B cell (primary cell): ENCODE measurements around the gene KCTD12. TPM values are rescaled to one million over a fixed set of nuclear protein-coding genes. Genes with fewer than 3 reads are reported as not detected.

Experiments
- ATAC-seq: fragments of 200-7000 bp; cut with Tn5 transposase; one replicate; pipeline ENCODE4 v1.10.0; 2021; ENCODE audit warnings: low read depth, mild to moderate bottlenecking, moderate number of reproducible peaks, moderate library complexity
- CTCF ChIA-PET: fragments of 350-600 bp; sonication (Branson Sonifier 250); formaldehyde crosslinking; loops from one replicate; lab custom pipeline; 2021; ENCODE audit warnings: antibody characterized with exemption, inconsistent platforms; lab: Charles Lee
- POLR2A ChIA-PET: fragments of 350-600 bp; sonication (Branson Sonifier 250); formaldehyde crosslinking; loops from one replicate; lab custom pipeline; 2021; ENCODE audit warnings: antibody characterized with exemption; lab: Charles Lee
- DNase-seq: peaks from one replicate; pipeline ENCODE4 v3.0.0; 2013
- H2AFZ ChIP-seq: 2 replicates; pipeline ENCODE4 v1.6.1; 2012; ENCODE audit warnings: mild to moderate bottlenecking, low read depth, low read length; ENCODE audit not compliant: insufficient read depth, poor library complexity, severe bottlenecking
- H3K27ac ChIP-seq, 2 donors: 1 replicate in 1 of 2; 2 replicates in 1 of 2; pipeline ENCODE4 v1.5.1; 2012 to 2013; ENCODE audit warnings: low read length in 2 of 2, mild to moderate bottlenecking in 2 of 2, moderate library complexity in 1 of 2
- H3K27me3 ChIP-seq, 4 experiments: fragments of 200-600 bp in 1 of 4; sonication (generic) in 1 of 4; replicated peaks in 1 of 4; 1 replicate in 2 of 4; 2 replicates in 2 of 4; pipeline versions ENCODE4 v1.6.1 to v1.7.0; 2013 to 2016; ENCODE audit warnings: low read length in 3 of 4, mild to moderate bottlenecking in 2 of 4, mixed read lengths in 1 of 4, moderate library complexity in 1 of 4; ENCODE audit not compliant: insufficient read depth in 4 of 4, control insufficient read depth in 3 of 4; ENCODE audit errors: control extremely low read depth in 1 of 4
- H3K36me3 ChIP-seq, 2 experiments: replicated peaks in 1 of 2; 1 replicate in 1 of 2; 2 replicates in 1 of 2; pipeline versions ENCODE4 v1.6.1 to v1.7.1; 2013; ENCODE audit warnings: low read length in 1 of 2; ENCODE audit not compliant: insufficient read depth in 2 of 2, control insufficient read depth in 1 of 2; ENCODE audit errors: control extremely low read depth in 1 of 2, extremely low read depth in 1 of 2
- H3K4me1 ChIP-seq, 2 donors: fragments of 200-600 bp in 1 of 2; sonication (generic) in 1 of 2; 1 replicate in 1 of 2; 2 replicates in 1 of 2; pipeline versions ENCODE4 v1.5.1 to v1.6.1; 2013 to 2017; ENCODE audit warnings: low read length in 2 of 2; ENCODE audit not compliant: control insufficient read depth in 2 of 2, insufficient read depth in 2 of 2
- H3K4me2 ChIP-seq: replicated peaks from 2 replicates; pipeline ENCODE3; 2012; ENCODE audit warnings: mild to moderate bottlenecking, low read depth, low read length; ENCODE audit not compliant: poor library complexity, severe bottlenecking
- H3K4me3 ChIP-seq, 5 experiments: fragments of 200-600 bp in 1 of 5; sonication (generic) in 1 of 5; 1 replicate in 3 of 5; 2 replicates in 2 of 5; pipeline versions ENCODE4 v1.5.1 to v1.7.0; 2011 to 2016; ENCODE audit warnings: low read length in 4 of 5, mild to moderate bottlenecking in 4 of 5, low read depth in 2 of 5, control low read depth in 1 of 5, moderate library complexity in 1 of 5; ENCODE audit not compliant: insufficient read depth in 1 of 5; ENCODE audit errors: control extremely low read depth in 1 of 5, extremely low read depth in 1 of 5
- H3K79me2 ChIP-seq: fragments of 200-600 bp; sonication (generic); one replicate; pipeline ENCODE4 v1.6.0; 2016; ENCODE audit warnings: low read length; ENCODE audit not compliant: control insufficient read depth, insufficient read depth
- H3K9ac ChIP-seq: fragments of 200-600 bp; sonication (generic); 2 replicates; pipeline ENCODE4 v1.6.1; 2017; ENCODE audit warnings: mild to moderate bottlenecking, low read length, moderate library complexity
- H3K9me3 ChIP-seq, 3 donors: one replicate each; pipeline versions ENCODE4 v1.6.1 to v1.7.1; 2013; ENCODE audit warnings: low read length in 2 of 3; ENCODE audit not compliant: control insufficient read depth in 2 of 3, insufficient read depth in 1 of 3; ENCODE audit errors: control extremely low read depth in 1 of 3
- H4K20me1 ChIP-seq: 2 replicates; pipeline ENCODE4 v1.6.0; 2012; ENCODE audit warnings: mild to moderate bottlenecking, low read length; ENCODE audit not compliant: insufficient read depth, control insufficient read depth, poor library complexity, severe bottlenecking
- H3K27ac Mint-ChIP-seq: one replicate; pipeline ENCODE4 v1.8.0; 2021; ENCODE audit warnings: mixed read lengths
- H3K27me3 Mint-ChIP-seq: one replicate; pipeline ENCODE4 v1.8.0; 2021; ENCODE audit warnings: mixed read lengths
- H3K4me1 Mint-ChIP-seq: one replicate; pipeline ENCODE4 v1.8.0; 2021; ENCODE audit warnings: mixed read lengths
- H3K4me3 Mint-ChIP-seq: one replicate; pipeline ENCODE4 v1.8.0; 2021; ENCODE audit warnings: mixed read lengths
- H3K9me3 Mint-ChIP-seq: one replicate; pipeline ENCODE4 v1.8.0; 2022; ENCODE audit warnings: mixed read lengths; ENCODE audit not compliant: insufficient read depth
- CTCF ChIP-seq: fragments of 200-600 bp; IDR thresholded peaks from one replicate; pipeline ENCODE4 v1.8.0; 2022; ENCODE audit warnings: antibody characterized with exemption, mild to moderate bottlenecking
- EZH2 ChIP-seq: IDR thresholded peaks from 2 replicates; pipeline ENCODE4 v1.6.1; 2012; ENCODE audit warnings: borderline replicate concordance, low read depth, mild to moderate bottlenecking, moderate library complexity, low read length; ENCODE audit not compliant: insufficient read depth, poor library complexity, severe bottlenecking
- WGBS: methylation state at CpG from one replicate; pipeline ENCODE4 v1.1.5; 2013; ENCODE audit warnings: missing lambda C conversion rate; ENCODE audit not compliant: insufficient coverage; 5-methylcytosine and 5-hydroxymethylcytosine counted together
- intact Hi-C: fragments of 100-400 bp; cut with micrococcal nuclease; formaldehyde crosslinking; loops from one replicate; pipeline ENCODE4 v1.10.0; 2022
- polyA plus RNA-seq: library from polyadenylated mRNA; depleted of rRNA; stranded (reverse); fragments of >200 nt; gene quantifications from 2 replicates; pipeline ENCODE4 v1.2.3, GENCODE V29; 2012
- total RNA-seq, 2 donors: library from RNA; stranded (reverse); fragments of 120-200 nt in 1 of 2; gene quantifications; 1 replicate in 1 of 2; 2 replicates in 1 of 2; pipeline versions ENCODE4 v1.2.3 to v1.2.4, GENCODE V29; 2013 to 2022

Gene KCTD12
- total and polyA plus RNA-seq, 2 donors (not counting 1 experiment from before 2014, with no cell fraction given) = 1.8 to 6.2 TPM

- Histone ChIP-seq H3K36me3 (no peaks in the 10 kb centered on the region), H3K27me3 (peaks cover 0 to 6% (median 2%) of the 10 kb centered on the region in 4 experiments), H3K27ac (no peak overlapping the region), H3K4me1 (no peaks in the 10 kb centered on the region), H4K20me1 (no peaks in the 10 kb centered on the region), H3K9ac (no peak overlapping the region), H3K9me3 (no peaks in the 10 kb centered on the region), H3K79me2 (no peaks in the 10 kb centered on the region), H3K4me2 (no peak overlapping the region), H2AFZ (no peak overlapping the region), H3K4me3 (no peak overlapping the region)
- H3K27ac Mint-ChIP-seq = no peak overlapping the region
- ChIA-PET CTCF (no interaction called here), POLR2A (no interaction called here)
- H3K27me3 Mint-ChIP-seq = peaks cover 13% of the 10 kb centered on the region
- DNase-seq = no peak
- peaks cover 5% of the 10 kb centered on the region for H3K4me1 Mint-ChIP-seq
- H3K9me3 Mint-ChIP-seq = no peaks in the 10 kb centered on the region
- TF ChIP-seq CTCF (no peak), EZH2 (no peak)
- H3K4me3 Mint-ChIP-seq = no peak overlapping the region
- no peak for ATAC-seq
- intact Hi-C loops = no loop called here
- no CpG with 5 or more reads among the region's 3 CpGs for WGBS
Observed at GRCh38 chr13:76871432-76871831, 14.8 kb downstream of the KCTD12 start.

GRCh38 chr13:76868371-76868770 lies 17.8 kb downstream of the KCTD12 start:
- POLR2A ChIA-PET = no interaction called here

More at GRCh38 chr13:76868371-76868770, 17.8 kb downstream of the KCTD12 start:
- ATAC-seq (no peak), DNase-seq (no peak)
- Histone ChIP-seq H3K4me2 (no peak overlapping the region), H4K20me1 (no peaks in the 10 kb centered on the region), H3K4me1 (no peaks in the 10 kb centered on the region), H3K4me3 (no peak overlapping the region), H3K9ac (no peak overlapping the region), H3K79me2 (no peaks in the 10 kb centered on the region), H2AFZ (no peak overlapping the region), H3K36me3 (no peaks in the 10 kb centered on the region), H3K27me3 (peaks cover 0 to 6% (median 2%) of the 10 kb centered on the region in 4 experiments), H3K27ac (no peak overlapping the region), H3K9me3 (no peaks in the 10 kb centered on the region)
- no peak overlapping the region for H3K4me3 Mint-ChIP-seq
- H3K4me1 Mint-ChIP-seq = no peaks in the 10 kb centered on the region
- H3K27ac Mint-ChIP-seq = no peak overlapping the region
- no peaks in the 10 kb centered on the region for H3K9me3 Mint-ChIP-seq
- CTCF ChIA-PET = no interaction called here
- peaks cover 32% of the 10 kb centered on the region for H3K27me3 Mint-ChIP-seq
- TF ChIP-seq EZH2 (no peak), CTCF (no peak)
- intact Hi-C loops = no loop called here
